Right renal cortex interstitium (tissue), 3 donors: Measurements from ENCODE around the gene DVL1. TPM values are rescaled to one million over a fixed set of nuclear protein-coding genes. Genes with fewer than 3 reads are reported as not detected.

Source experiments
- DNase-seq, 3 donors: peaks; one replicate each; pipeline ENCODE4 v3.0.0-alpha.2; 2013; ENCODE audit warnings: low read depth in 3 of 3, low spot score in 2 of 3
- polyA plus RNA-seq, 3 donors: library from polyadenylated mRNA; unstranded; fragments of 120-200 nt; gene quantifications; one replicate each; pipeline ENCODE4 v1.2.1, GENCODE V29; 2013; ENCODE audit not compliant: insufficient read length in 3 of 3

DVL1 gene
- polyA plus RNA-seq, 3 donors, result 21.5 to 27.5 (median 24.5) TPM

DNA sequence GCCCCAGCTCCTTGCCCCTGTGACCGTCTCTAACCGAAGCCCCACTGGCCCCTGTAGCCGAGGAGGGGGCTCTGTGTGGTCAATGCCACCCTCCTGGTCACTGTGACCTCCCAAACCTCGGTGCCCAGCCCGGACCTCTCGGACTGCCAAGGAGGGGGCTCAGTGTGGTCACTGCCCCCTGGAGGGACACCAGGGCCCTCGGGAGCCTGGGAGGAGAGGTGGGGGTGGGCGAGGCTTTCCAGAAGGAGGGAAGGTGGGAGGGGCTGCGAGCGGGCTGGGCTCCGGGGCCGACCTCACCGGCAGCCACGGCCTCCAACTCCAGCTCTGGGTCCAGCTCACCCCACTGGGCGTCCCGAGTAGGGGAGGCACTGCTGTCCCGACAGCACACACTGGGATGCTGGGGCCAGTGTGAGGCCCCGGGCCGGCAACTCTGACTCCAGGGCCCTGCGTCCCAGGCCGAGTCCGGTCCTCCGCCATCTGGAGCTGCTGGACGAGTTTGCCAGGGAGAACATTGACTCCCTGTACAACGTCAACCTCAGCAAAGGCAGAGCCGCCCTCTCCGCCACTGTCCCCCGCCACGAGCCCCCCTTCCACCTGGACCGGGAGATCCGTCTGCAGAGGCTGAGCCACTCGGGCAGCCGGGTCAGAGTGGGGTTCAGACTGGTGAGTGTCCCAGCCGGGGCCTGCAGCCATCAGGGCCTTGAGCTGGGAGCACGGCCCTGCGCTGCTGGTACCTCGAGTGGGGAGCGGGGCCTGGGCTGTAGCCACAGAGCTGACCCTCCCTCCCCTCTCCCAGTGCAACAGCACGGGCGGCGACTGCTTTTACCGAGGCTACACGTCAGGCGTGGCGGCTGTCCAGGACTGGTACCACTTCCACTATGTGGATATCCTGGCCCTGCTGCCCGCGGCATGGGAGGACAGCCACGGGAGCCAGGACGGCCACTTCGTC, 62.6 kb downstream of the DVL1 start:
- DNase-seq, result no peak

DNA sequence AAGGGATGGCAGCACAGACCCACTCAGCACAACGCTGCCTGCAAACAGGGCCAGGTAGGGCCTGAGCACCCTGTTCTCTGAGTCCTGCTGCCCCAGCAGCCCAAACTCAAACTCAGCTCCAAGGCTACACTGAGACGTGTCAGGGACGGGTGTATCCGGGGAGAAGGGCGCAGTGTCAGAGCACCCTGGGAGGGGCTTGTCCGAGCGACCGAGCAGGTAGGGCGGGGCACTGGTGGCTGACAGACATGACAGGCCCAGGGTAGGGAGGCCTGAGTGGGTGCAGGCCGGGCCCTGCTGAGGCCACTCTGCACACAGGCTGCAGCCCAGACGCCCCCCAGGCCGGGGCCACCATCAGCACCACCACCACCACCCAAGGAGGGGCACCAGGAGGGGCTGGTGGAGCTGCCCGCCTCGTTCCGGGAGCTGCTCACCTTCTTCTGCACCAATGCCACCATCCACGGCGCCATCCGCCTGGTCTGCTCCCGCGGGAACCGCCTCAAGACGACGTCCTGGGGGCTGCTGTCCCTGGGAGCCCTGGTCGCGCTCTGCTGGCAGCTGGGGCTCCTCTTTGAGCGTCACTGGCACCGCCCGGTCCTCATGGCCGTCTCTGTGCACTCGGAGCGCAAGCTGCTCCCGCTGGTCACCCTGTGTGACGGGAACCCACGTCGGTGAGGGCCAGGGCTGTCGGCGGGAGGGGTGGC, 63.5 kb downstream of the DVL1 start:
- DNase-seq, result no peak

Other genes with a start within 250 kb of the DVL1 start
- gene C1orf159, start 233.3 kb downstream of the DVL1 start, polyA plus RNA-seq, result 1 to 10 TPM; 5.3 to 7.0 (median 6.3) TPM
- under 1 TPM; 0.29 to 0.71 (median 0.58) TPM for gene TTLL10, start 175.5 kb downstream of the DVL1 start, polyA plus RNA-seq
- under 1 TPM in 2 of 3 donors, not detected in 1; 0.33 to 0.68 TPM for gene TNFRSF18, start 142.8 kb downstream of the DVL1 start, polyA plus RNA-seq
- 1 to 10 TPM in 1 of 3 donors, under 1 TPM in 2; 0.74 to 1.9 (median 0.93) TPM for gene TNFRSF4, start 135.3 kb downstream of the DVL1 start, polyA plus RNA-seq
- 100 to 1,000 TPM; 109 to 126 (median 123) TPM for gene SDF4, start 117.4 kb downstream of the DVL1 start, polyA plus RNA-seq
- gene B3GALT6, start 117.2 kb downstream of the DVL1 start, polyA plus RNA-seq, result 10 to 100 TPM; 15.2 to 18.8 (median 18.4) TPM
- gene C1QTNF12, start 102.7 kb downstream of the DVL1 start, polyA plus RNA-seq, result 1 to 10 TPM; 7.0 to 8.6 (median 7.4) TPM
- gene UBE2J2, start 75.6 kb downstream of the DVL1 start, polyA plus RNA-seq, result 10 to 100 TPM; 40.5 to 42.7 (median 42.1) TPM
- gene SCNN1D, start 69.0 kb downstream of the DVL1 start, polyA plus RNA-seq, result 1 to 10 TPM; 2.1 to 2.6 (median 2.4) TPM
- gene ACAP3, start 41.5 kb downstream of the DVL1 start, polyA plus RNA-seq, result 10 to 100 TPM; 15.1 to 18.0 (median 16.1) TPM
- gene PUSL1, start 40.8 kb downstream of the DVL1 start, polyA plus RNA-seq, result 1 to 10 TPM; 5.4 to 6.3 (median 5.8) TPM
- gene INTS11, start 24.8 kb downstream of the DVL1 start, polyA plus RNA-seq, result 10 to 100 TPM; 85.7 to 89.1 (median 87.4) TPM
- gene CPTP, start 24.6 kb downstream of the DVL1 start, polyA plus RNA-seq, result 10 to 100 TPM in 2 of 3 donors, 1 to 10 TPM in 1; 9.1 to 12.9 (median 10.1) TPM
- gene TAS1R3, start 18.1 kb downstream of the DVL1 start, polyA plus RNA-seq, result under 1 TPM; 0.21 to 0.29 (median 0.24) TPM
- gene MXRA8, start 9.1 kb upstream of the DVL1 start, polyA plus RNA-seq, result 100 to 1,000 TPM; 145 to 157 (median 156) TPM
- 10 to 100 TPM; 51.9 to 65.7 (median 55.1) TPM for gene AURKAIP1, start 25.8 kb upstream of the DVL1 start, polyA plus RNA-seq
- 100 to 1,000 TPM; 183 to 230 (median 206) TPM for gene CCNL2, start 49.9 kb upstream of the DVL1 start, polyA plus RNA-seq
- 100 to 1,000 TPM; 107 to 136 (median 117) TPM for gene MRPL20, start 57.9 kb upstream of the DVL1 start, polyA plus RNA-seq
- gene ANKRD65, start 71.9 kb upstream of the DVL1 start, polyA plus RNA-seq, result 10 to 100 TPM in 1 of 3 donors, 1 to 10 TPM in 2; 5.0 to 19.7 (median 7.1) TPM
- 10 to 100 TPM; 39.8 to 52.7 (median 48.0) TPM for gene VWA1, start 86.3 kb upstream of the DVL1 start, polyA plus RNA-seq
- 1 to 10 TPM; 1.4 to 3.1 (median 2.0) TPM for gene ATAD3C, start 100.3 kb upstream of the DVL1 start, polyA plus RNA-seq
- 1 to 10 TPM; 8.1 to 9.8 (median 8.8) TPM for gene ATAD3B, start 122.3 kb upstream of the DVL1 start, polyA plus RNA-seq
- gene ATAD3A, start 162.7 kb upstream of the DVL1 start, polyA plus RNA-seq, result 10 to 100 TPM; 16.6 to 19.4 (median 18.1) TPM
- gene TMEM240, start 191.2 kb upstream of the DVL1 start, polyA plus RNA-seq, result 1 to 10 TPM; 3.2 to 3.6 (median 3.5) TPM
- 10 to 100 TPM; 78.5 to 81.6 (median 79.1) TPM for gene SSU72, start 225.4 kb upstream of the DVL1 start, polyA plus RNA-seq